HepG2 (cell line): ENCODE data around the gene CCNB3.

Experiments
- AGO1 ChIP-seq: fragments of 200-400 bp; formaldehyde crosslinking; IDR thresholded peaks from 2 replicates; pipeline ENCODE4 v1.6.1; 2017; ENCODE audit warnings: mild to moderate bottlenecking, low read depth, low read length, moderate library complexity; ENCODE audit not compliant: poor library complexity, severe bottlenecking
- CBX5 ChIP-seq: sonication (generic); formaldehyde crosslinking; IDR thresholded peaks from 2 replicates; pipeline ENCODE4 v1.4.0; 2020; ENCODE audit warnings: missing genetic modification reagents, borderline replicate concordance
- FIP1L1 ChIP-seq: fragments of 200-400 bp; formaldehyde crosslinking; IDR thresholded peaks from 2 replicates; pipeline ENCODE4 v1.6.1; 2018; ENCODE audit warnings: low read depth, mild to moderate bottlenecking, low read length, moderate library complexity, borderline replicate concordance; ENCODE audit not compliant: insufficient read depth
- HNRNPUL1 ChIP-seq: fragments of 200-400 bp; formaldehyde crosslinking; IDR thresholded peaks from 2 replicates; pipeline ENCODE4 v1.6.1; 2017; ENCODE audit warnings: low read depth, mild to moderate bottlenecking, low read length, moderate library complexity
- ZNF138 ChIP-seq: sonication (generic); formaldehyde crosslinking; IDR thresholded peaks from 2 replicates; pipeline ENCODE4 v1.5.0; 2020; ENCODE audit warnings: mild to moderate bottlenecking, low read depth, missing genetic modification reagents
- TF ChIP-seq, protein P1 (sequence below): sonication (generic); formaldehyde crosslinking; IDR thresholded peaks from 2 replicates; pipeline ENCODE4 v1.4.0; 2020; ENCODE audit warnings: missing genetic modification reagents

DNA sequence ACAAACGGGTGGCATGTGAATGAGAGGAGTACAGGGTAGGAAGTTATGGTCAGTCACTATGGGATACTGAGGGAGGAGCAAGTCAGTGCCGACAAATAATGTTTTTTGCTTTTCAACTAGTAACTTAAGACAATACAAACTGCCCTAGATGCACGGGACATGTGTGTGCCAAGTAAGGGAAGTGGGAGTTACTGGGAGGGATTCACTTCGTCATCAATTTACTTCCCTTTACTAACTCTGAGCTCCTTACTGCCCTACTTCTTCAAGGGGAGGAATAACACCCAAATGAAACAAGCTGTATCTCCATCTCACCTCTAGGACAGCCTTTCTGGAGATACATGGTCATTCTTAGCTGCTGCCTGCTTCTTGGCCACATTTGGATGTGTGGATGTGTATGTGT lies 168.4 kb downstream of the CCNB3 start:
- TF ChIP-seq ZNF138 (CRISPR knock-in tag) (no peak), AGO1 (no peak), HNRNPUL1 (no peak), FIP1L1 (no peak), CBX5 (CRISPR knock-in tag) (no peak)
- TF ChIP-seq, protein P1, sequence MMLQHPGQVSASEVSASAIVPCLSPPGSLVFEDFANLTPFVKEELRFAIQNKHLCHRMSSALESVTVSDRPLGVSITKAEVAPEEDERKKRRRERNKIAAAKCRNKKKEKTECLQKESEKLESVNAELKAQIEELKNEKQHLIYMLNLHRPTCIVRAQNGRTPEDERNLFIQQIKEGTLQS = no peak
